Neuronal stem cell (in vitro differentiated cells): ENCODE results near the gene NOM1.
A peak's percentile ranks its signal among the peaks of the same experiment; 100 is the strongest.

Experiments used
- DNase-seq: peaks from one replicate; pipeline ENCODE4 v3.0.0-alpha.2; 2013; ENCODE audit warnings: low spot score
- H2AFZ ChIP-seq: one replicate; pipeline ENCODE4 v1.6.1; 2013; ENCODE audit warnings: mild to moderate bottlenecking, low read length, inconsistent platforms
- H2AK5ac ChIP-seq: 2 replicates; pipeline ENCODE4 v1.6.1; 2013; ENCODE audit warnings: low read depth, mild to moderate bottlenecking, inconsistent platforms, low read length, moderate library complexity, mixed read lengths
- H2BK120ac ChIP-seq: 2 replicates; pipeline ENCODE4 v1.6.1; 2013; ENCODE audit warnings: low read depth, mild to moderate bottlenecking, inconsistent platforms, low read length, moderate library complexity, mixed read lengths
- H2BK12ac ChIP-seq: one replicate; pipeline ENCODE4 v1.6.1; 2013; ENCODE audit warnings: low read length, inconsistent platforms
- H2BK15ac ChIP-seq: 2 replicates; pipeline ENCODE4 v1.6.1; 2013; ENCODE audit warnings: mild to moderate bottlenecking, low read length, inconsistent platforms, mixed read lengths
- H2BK5ac ChIP-seq: one replicate; pipeline ENCODE4 v1.6.1; 2013; ENCODE audit warnings: inconsistent platforms, mild to moderate bottlenecking, low read length, moderate library complexity
- H3K14ac ChIP-seq: one replicate; pipeline ENCODE4 v1.6.1; 2013; ENCODE audit warnings: low read length, inconsistent platforms
- H3K18ac ChIP-seq: 2 replicates; pipeline ENCODE4 v1.6.1; 2013; ENCODE audit warnings: low read length, inconsistent platforms
- H3K23ac ChIP-seq: 2 replicates; pipeline ENCODE4 v1.6.1; 2013; ENCODE audit warnings: low read depth, mild to moderate bottlenecking, mixed read lengths, low read length, inconsistent platforms; ENCODE audit not compliant: poor library complexity
- H3K27ac ChIP-seq: replicated peaks from 3 replicates; pipeline ENCODE4 v1.5.1; 2013; ENCODE audit warnings: low read length, inconsistent platforms
- H3K27me3 ChIP-seq, 3 experiments: 2 replicates each; pipeline ENCODE4 v1.6.1; 2013; ENCODE audit warnings: low read length in 3 of 3, mild to moderate bottlenecking in 2 of 3, inconsistent platforms in 1 of 3, low read depth in 1 of 3, mixed read lengths in 1 of 3, moderate library complexity in 1 of 3; ENCODE audit not compliant: control insufficient read depth in 3 of 3, insufficient read depth in 3 of 3
- H3K36me3 ChIP-seq, 2 donors: replicated peaks in 1 of 2; 2 replicates each; pipeline ENCODE4 v1.6.1; 2013; ENCODE audit warnings: low read length in 2 of 2; ENCODE audit not compliant: control insufficient read depth in 2 of 2, insufficient read depth in 2 of 2
- H3K4ac ChIP-seq: 2 replicates; pipeline ENCODE4 v1.6.1; 2013; ENCODE audit warnings: inconsistent platforms, mild to moderate bottlenecking, low read length, moderate library complexity
- H3K4me1 ChIP-seq, 2 donors: 1 replicate in 1 of 2; 2 replicates in 1 of 2; pipeline ENCODE4 v1.6.1; 2013; ENCODE audit warnings: low read length in 2 of 2, low read depth in 1 of 2; ENCODE audit not compliant: control insufficient read depth in 2 of 2, insufficient read depth in 1 of 2
- H3K4me2 ChIP-seq: one replicate; pipeline ENCODE4 v1.6.1; 2013; ENCODE audit warnings: mild to moderate bottlenecking, low read length, inconsistent platforms; ENCODE audit not compliant: insufficient read depth, poor library complexity, severe bottlenecking
- H3K4me3 ChIP-seq, 2 donors: 2 replicates each; pipeline ENCODE4 v1.5.1; 2013; ENCODE audit warnings: low read length in 2 of 2, mild to moderate bottlenecking in 2 of 2, inconsistent platforms in 1 of 2, moderate library complexity in 1 of 2
- H3K79me1 ChIP-seq: one replicate; pipeline ENCODE4 v1.6.1; 2013; ENCODE audit warnings: low read depth, mild to moderate bottlenecking, inconsistent platforms, low read length, moderate library complexity
- H3K9ac ChIP-seq: one replicate; pipeline ENCODE4 v1.6.1; 2013; ENCODE audit warnings: mild to moderate bottlenecking, low read depth, low read length, inconsistent platforms; ENCODE audit not compliant: poor library complexity
- H3K9me3 ChIP-seq, 2 donors: replicated peaks in 1 of 2; 2 replicates each; pipeline versions ENCODE3 to v1.6.1; 2013; ENCODE audit warnings: low read length in 2 of 2, mild to moderate bottlenecking in 2 of 2, inconsistent platforms in 1 of 2, low read depth in 1 of 2, mixed read lengths in 1 of 2, moderate library complexity in 1 of 2; ENCODE audit not compliant: control insufficient read depth in 2 of 2, insufficient read depth in 1 of 2
- H4K8ac ChIP-seq: one replicate; pipeline ENCODE4 v1.6.1; 2013; ENCODE audit warnings: low read depth, mild to moderate bottlenecking, inconsistent platforms, low read length, moderate library complexity
- H4K91ac ChIP-seq: one replicate; pipeline ENCODE4 v1.6.1; 2013; ENCODE audit warnings: low read length, low read depth, mild to moderate bottlenecking, inconsistent platforms; ENCODE audit not compliant: poor library complexity
- WGBS, 2 donors: extraction: QIAGEN DNeasy Blood & Tissue Kit; methylation state at CpG; one replicate each; pipeline ENCODE4 v1.1.7; 2013; ENCODE audit warnings: missing lambda C conversion rate in 2 of 2, mixed read lengths in 1 of 2; ENCODE audit not compliant: insufficient read length in 2 of 2, insufficient replicate concordance in 1 of 2; ENCODE audit errors: extremely low coverage in 2 of 2; 5-methylcytosine and 5-hydroxymethylcytosine counted together

The NOM1 gene

GRCh38 chr7:157008206-157009169 is 59.0 kb downstream of the NOM1 start:
- H3K27ac ChIP-seq, result no peak overlapping the region
- H3K14ac ChIP-seq, result no peak overlapping the region
- H3K36me3 ChIP-seq, result no peaks in the 10 kb centered on the region
- H2AK5ac ChIP-seq, result peak overlapping the region; percentile 91
- H3K18ac ChIP-seq, result no peak overlapping the region
- no CpG with 5 or more reads among the region's 35 CpGs for WGBS, 2 donors
- H4K8ac ChIP-seq, result no peak overlapping the region
- H2BK120ac ChIP-seq, result no peak overlapping the region
- H2BK12ac ChIP-seq, result no peak overlapping the region
- peak overlapping the region; percentile 66 for H2BK15ac ChIP-seq
- H3K79me1 ChIP-seq, result no peaks in the 10 kb centered on the region
- no peak for DNase-seq
- H4K91ac ChIP-seq, result no peak overlapping the region
- H3K9me3 ChIP-seq, result peaks cover 0 to under 1% of the 10 kb centered on the region in 2 donors
- no peak overlapping the region for H3K4ac ChIP-seq
- H2AFZ ChIP-seq, result peak overlapping the region; percentile 77
- H3K23ac ChIP-seq, result peak overlapping the region; percentile 37
- H3K27me3 ChIP-seq, result peaks cover 75 to 98% (median 93%) of the 10 kb centered on the region in 3 experiments
- no peak overlapping the region for H2BK5ac ChIP-seq
- no peak overlapping the region for H3K4me3 ChIP-seq
- H3K4me1 ChIP-seq, result peaks cover 4 to 8% of the 10 kb centered on the region in 2 donors
- H3K9ac ChIP-seq, result no peak overlapping the region
- H3K4me2 ChIP-seq, result peak overlapping the region; percentile 4

- Histone ChIP-seq H2BK15ac (peak overlapping the region; percentile 66), H2BK12ac (no peak overlapping the region)
Observed at GRCh38 chr7:157009170-157009777, 59.8 kb downstream of the NOM1 start.

GRCh38 chr7:157009778-157010587 is 60.5 kb downstream of the NOM1 start:
- Histone ChIP-seq H3K4me3 (peak overlapping the region; percentile 55 to 79), H3K9me3 (peaks cover 0 to 1% of the 10 kb centered on the region in 2 donors), H3K4me1 (peaks cover 4 to 5% of the 10 kb centered on the region in 2 donors), H3K14ac (no peak overlapping the region), H2AFZ (peak overlapping the region; percentile 98), H3K23ac (peak overlapping the region; percentile 95), H3K27me3 (peaks cover 75 to 98% (median 93%) of the 10 kb centered on the region in 3 experiments), H2BK15ac (no peak overlapping the region), H2BK5ac (peak overlapping the region; percentile 80), H2BK120ac (no peak overlapping the region), H3K18ac (peak overlapping the region; percentile 16), H3K27ac (no peak overlapping the region), H3K79me1 (no peaks in the 10 kb centered on the region), H3K4me2 (peak overlapping the region; percentile 90), H4K91ac (no peak overlapping the region), H3K9ac (no peak overlapping the region), H2AK5ac (peak overlapping the region; percentile 91), H3K36me3 (no peaks in the 10 kb centered on the region), H4K8ac (peak overlapping the region; percentile 9), H2BK12ac (no peak overlapping the region), H3K4ac (no peak overlapping the region)
- no peak for DNase-seq
- WGBS, 2 donors, result no CpG with 5 or more reads among the region's 130 CpGs

More at GRCh38 chr7:157009170-157009777, 59.8 kb downstream of the NOM1 start:
- peaks cover 0 to 1% of the 10 kb centered on the region in 2 donors for H3K9me3 ChIP-seq
- no peak overlapping the region for H3K14ac ChIP-seq
- H3K23ac ChIP-seq, result peak overlapping the region; percentile 52
- no peaks in the 10 kb centered on the region for H3K79me1 ChIP-seq
- H3K4me1 ChIP-seq, result peaks cover 4 to 5% of the 10 kb centered on the region in 2 donors
- H2BK120ac ChIP-seq, result no peak overlapping the region
- H3K9ac ChIP-seq, result no peak overlapping the region
- H3K18ac ChIP-seq, result peak overlapping the region; percentile 84
- DNase-seq, result no peak
- H3K4me2 ChIP-seq, result peak overlapping the region; percentile 32
- no peak overlapping the region for H4K91ac ChIP-seq
- peak overlapping the region; percentile 91 for H2AK5ac ChIP-seq
- H3K4ac ChIP-seq, result no peak overlapping the region
- peak overlapping the region; percentile 77 for H2AFZ ChIP-seq
- no peaks in the 10 kb centered on the region for H3K36me3 ChIP-seq
- no peak overlapping the region for H4K8ac ChIP-seq
- peak overlapping the region; percentile 80 for H2BK5ac ChIP-seq
- WGBS, 2 donors, result no CpG with 5 or more reads among the region's 49 CpGs
- H3K27ac ChIP-seq, result no peak overlapping the region
- H3K4me3 ChIP-seq, result peak overlapping the region; percentile 4 to 11
- H3K27me3 ChIP-seq, result peaks cover 73 to 98% (median 93%) of the 10 kb centered on the region in 3 experiments
